ENCODE measurements around the gene C5orf22.
A peak's percentile ranks its signal among the peaks of the same experiment; 100 is the strongest.
"Not testable (repeated sequence)": the region's sequence is repeated elsewhere in the genome, so short reads cannot be mapped to it uniquely, and the experiment has no call there.

C5orf22 gene

GRCh38 chr5:31531888-31532547, at the start of gene C5orf22, which contains the start of gene DROSHA:
Gene C5orf22 (plus strand): TSS chr5:31532301. CDS start chr5:31532393, 92 bp downstream.
Gene DROSHA (minus strand): TSS chr5:31532093. CDS start chr5:31529059, 3,034 bp downstream.
- peak; percentile 97 for DNase-seq

- no peak for DNase-seq
Observed at GRCh38 chr5:31485376-31486207, 46.5 kb upstream of the C5orf22 start.

GRCh38 chr5:31486441-31486840, 45.7 kb upstream of the C5orf22 start:
- DNase-seq: no peak

- no peak for DNase-seq
Observed at GRCh38 chr5:31487506-31487905, 44.6 kb upstream of the C5orf22 start.

- DNase-seq: no peak
Observed at GRCh38 chr5:31492869-31493268, 39.2 kb upstream of the C5orf22 start.

GRCh38 chr5:31495336-31495735, 36.8 kb upstream of the C5orf22 start:
- no peak for DNase-seq

GRCh38 chr5:31496301-31496700, 35.8 kb upstream of the C5orf22 start:
- no peak for DNase-seq

- no peak for DNase-seq
Observed at GRCh38 chr5:31496891-31497290, 35.2 kb upstream of the C5orf22 start.

- DNase-seq: no peak
Observed at GRCh38 chr5:31500256-31500655, 31.8 kb upstream of the C5orf22 start.

- DNase-seq: no peak
Observed at GRCh38 chr5:31502506-31502905, 29.6 kb upstream of the C5orf22 start.

GRCh38 chr5:31504529-31504928, 27.6 kb upstream of the C5orf22 start:
- no peak for DNase-seq

GRCh38 chr5:31511305-31511704, 20.8 kb upstream of the C5orf22 start:
- no peak for DNase-seq

- no peak for DNase-seq
Observed at GRCh38 chr5:31516802-31517201, 15.3 kb upstream of the C5orf22 start.

- DNase-seq: no peak
Observed at GRCh38 chr5:31523041-31523440, 9.1 kb upstream of the C5orf22 start.

- DNase-seq: no peak
Observed at GRCh38 chr5:31530541-31531265, 1.4 kb upstream of the C5orf22 start.

GRCh38 chr5:31531543-31531887, 586 bp upstream of the C5orf22 start:
- DNase-seq: peak; percentile 42

GRCh38 chr5:31534527-31535046, 2.5 kb downstream of the C5orf22 start:
- no peak for DNase-seq

GRCh38 chr5:31536873-31537272, 4.8 kb downstream of the C5orf22 start:
- no peak for DNase-seq

- DNase-seq: no peak
Observed at GRCh38 chr5:31537349-31537748, 5.2 kb downstream of the C5orf22 start.

- DNase-seq: no peak
Observed at GRCh38 chr5:31537851-31538250, 5.8 kb downstream of the C5orf22 start.

- DNase-seq: not testable (repeated sequence)
Observed at GRCh38 chr5:31549114-31549513, 17.0 kb downstream of the C5orf22 start.

- no peak for DNase-seq
Observed at GRCh38 chr5:31551878-31552277, 19.8 kb downstream of the C5orf22 start.

GRCh38 chr5:31553863-31554262, 21.8 kb downstream of the C5orf22 start:
- no peak for DNase-seq

All from hematopoietic multipotent progenitor cell treated with erythropoietin and hydrocortisone succinate and interleukin-3 and kit ligand, for 8 days (in vitro differentiated cells).